Femur (tissue), 1 donor: ENCODE measurements around the gene ASAP3.

ENCODE experiments used
- DNase-seq: peaks from one replicate; pipeline ENCODE4 v3.0.0-alpha.2; 2017

Gene ASAP3

GRCh38 chr1:23448846-23449245 lies 35.1 kb downstream of the ASAP3 start:
- DNase-seq = no peak

- no peak for DNase-seq
Measured at GRCh38 chr1:23446661-23447310, 37.2 kb downstream of the ASAP3 start.

GRCh38 chr1:23444596-23445390 lies 39.2 kb downstream of the ASAP3 start:
- no peak for DNase-seq

GRCh38 chr1:23444104-23444533 lies 39.9 kb downstream of the ASAP3 start:
- DNase-seq = peak; percentile 72

GRCh38 chr1:23442751-23443150 lies 41.2 kb downstream of the ASAP3 start:
- no peak for DNase-seq

GRCh38 chr1:23441446-23442148 lies 42.4 kb downstream of the ASAP3 start:
- peak; percentile 50 for DNase-seq

GRCh38 chr1:23438545-23438944 lies 45.4 kb downstream of the ASAP3 start:
- DNase-seq = no peak

- no peak for DNase-seq
Measured at GRCh38 chr1:23437355-23437664, 46.7 kb downstream of the ASAP3 start.

- DNase-seq = peak; percentile 49
Measured at GRCh38 chr1:23436520-23437354, 47.2 kb downstream of the ASAP3 start.

GRCh38 chr1:23434260-23434775 lies 49.7 kb downstream of the ASAP3 start:
- no peak for DNase-seq

- no peak for DNase-seq
Measured at GRCh38 chr1:23433122-23433521, 50.9 kb downstream of the ASAP3 start.

- DNase-seq = no peak
Measured at GRCh38 chr1:23431431-23431830, 52.5 kb downstream of the ASAP3 start.

GRCh38 chr1:23430803-23431202 lies 53.2 kb downstream of the ASAP3 start:
- no peak for DNase-seq

- no peak for DNase-seq
Measured at GRCh38 chr1:23428136-23428905, 55.7 kb downstream of the ASAP3 start.

GRCh38 chr1:23427550-23427949 lies 56.4 kb downstream of the ASAP3 start:
- DNase-seq = no peak

GRCh38 chr1:23426828-23427227 lies 57.2 kb downstream of the ASAP3 start:
- no peak for DNase-seq

- DNase-seq = no peak
Measured at GRCh38 chr1:23425193-23425494, 58.8 kb downstream of the ASAP3 start.

GRCh38 chr1:23424293-23425192 lies 59.4 kb downstream of the ASAP3 start, which contains the start of gene TCEA3:
TCEA3 (minus strand) TSS chr1:23424748; CDS start chr1:23424633, 115 bp downstream.
- DNase-seq = peak; percentile 78

GRCh38 chr1:23423415-23424292 lies 60.3 kb downstream of the ASAP3 start:
- peak; percentile 78 for DNase-seq

GRCh38 chr1:23422941-23423340 lies 61.0 kb downstream of the ASAP3 start:
- peak; percentile 59 for DNase-seq
